Endothelial cell of umbilical vein (primary cell): ENCODE results near the gene CDK4. TPM values are rescaled to one million over a fixed set of nuclear protein-coding genes. Genes with fewer than 3 reads are reported as not detected.

Experiments
- BruUV-seq: library from RNA; stranded (reverse); fragments of 400-500 nt; replicated peaks from 2 replicates; lab custom pipeline; 2021; lab: Mats Ljungman, UMichigan
- CTCF ChIA-PET: fragments of 300-600, 350-600 bp; sonication (Branson Sonifier 250); formaldehyde crosslinking; loops from one replicate; lab custom pipeline; 2021; ENCODE audit warnings: antibody characterized with exemption, inconsistent platforms; lab: Charles Lee
- POLR2A ChIA-PET: fragments of 300-600, 350-600 bp; sonication (Branson Sonifier 250); formaldehyde crosslinking; loops from one replicate; lab custom pipeline; 2021; ENCODE audit warnings: antibody characterized with exemption, inconsistent platforms; lab: Charles Lee
- DNase-seq: peaks from one replicate; pipeline ENCODE4 v3.0.0-alpha.2; 2011; ENCODE audit warnings: low read depth, low spot score
- FAIRE-seq: peaks from 2 replicates; lab custom pipeline; 2011; peaks lifted over from hg19 to GRCh38; lab: Jason Lieb, UNC
- H2AFZ ChIP-seq: 2 replicates; pipeline ENCODE4 v1.6.0; 2012; ENCODE audit warnings: low read depth, low read length, control low read depth, inconsistent platforms
- H3K27ac ChIP-seq: 2 replicates; pipeline ENCODE4 v1.5.1; 2011; ENCODE audit warnings: low read depth, mild to moderate bottlenecking, control low read depth, low read length, moderate library complexity; ENCODE audit not compliant: insufficient read depth
- H3K27me3 ChIP-seq, 2 experiments: 2 replicates each; pipeline versions ENCODE4 v1.6.0 to v1.6.1; 2011; ENCODE audit warnings: low read length in 2 of 2, mixed read lengths in 1 of 2; ENCODE audit not compliant: control insufficient read depth in 2 of 2, insufficient read depth in 2 of 2
- H3K36me3 ChIP-seq, 2 experiments: 2 replicates in 1 of 2; 3 replicates in 1 of 2; pipeline ENCODE4 v1.5.1; 2011; ENCODE audit warnings: low read length in 2 of 2, mild to moderate bottlenecking in 1 of 2, moderate library complexity in 1 of 2; ENCODE audit not compliant: control insufficient read depth in 2 of 2, insufficient read depth in 2 of 2; ENCODE audit errors: extremely low read depth in 1 of 2
- H3K4me1 ChIP-seq: 3 replicates; pipeline ENCODE4 v1.5.1; 2011; ENCODE audit warnings: mild to moderate bottlenecking, low read length; ENCODE audit not compliant: control insufficient read depth, insufficient read depth; ENCODE audit errors: extremely low read depth
- H3K4me2 ChIP-seq: 2 replicates; pipeline ENCODE4 v1.6.1; 2011; ENCODE audit warnings: low read length, control low read depth, mixed read lengths; ENCODE audit not compliant: insufficient read depth
- H3K4me3 ChIP-seq, 3 experiments: fragments of 200-600 bp in 1 of 3; sonication (generic), shearing (Covaris generic) in 1 of 3; replicated peaks in 1 of 3; 2 replicates each; pipeline ENCODE4 v1.5.1; 2011 to 2016; ENCODE audit warnings: control low read depth in 3 of 3, low read length in 3 of 3, mild to moderate bottlenecking in 2 of 3, inconsistent platforms in 1 of 3, low read depth in 1 of 3, moderate library complexity in 1 of 3; ENCODE audit not compliant: insufficient read depth in 1 of 3
- H3K79me2 ChIP-seq: 2 replicates; pipeline ENCODE4 v1.6.0; 2012; ENCODE audit warnings: low read length, inconsistent platforms; ENCODE audit not compliant: control insufficient read depth, insufficient read depth
- H3K9ac ChIP-seq: replicated peaks from 2 replicates; pipeline ENCODE3; 2011; ENCODE audit warnings: low read length, control low read depth; ENCODE audit not compliant: insufficient read depth; ENCODE audit errors: extremely low read depth
- H3K9me1 ChIP-seq: replicated peaks from 3 replicates; pipeline ENCODE4 v1.6.0; 2011; ENCODE audit warnings: mild to moderate bottlenecking, low read length; ENCODE audit not compliant: control insufficient read depth, insufficient read depth; ENCODE audit errors: extremely low read depth
- H3K9me3 ChIP-seq: replicated peaks from 2 replicates; pipeline ENCODE4 v1.5.1; 2012; ENCODE audit warnings: low read length, inconsistent platforms; ENCODE audit not compliant: control insufficient read depth, insufficient read depth
- H4K20me1 ChIP-seq: replicated peaks from 2 replicates; pipeline ENCODE3; 2011; ENCODE audit warnings: mild to moderate bottlenecking, low read length; ENCODE audit not compliant: control insufficient read depth, insufficient read depth; ENCODE audit errors: extremely low read depth
- CTCF ChIP-seq, 2 donors: IDR thresholded peaks; 1 replicate in 1 of 2; 2 replicates in 1 of 2; pipeline ENCODE4 v1.5.1; 2011; ENCODE audit warnings: low read length in 2 of 2, mild to moderate bottlenecking in 2 of 2, moderate library complexity in 2 of 2, control low read depth in 1 of 2, inconsistent platforms in 1 of 2, low read depth in 1 of 2; ENCODE audit not compliant: insufficient read depth in 1 of 2; ENCODE audit errors: extremely low read depth in 1 of 2
- EZH2 ChIP-seq: IDR thresholded peaks from 2 replicates; pipeline ENCODE4 v1.6.1; 2012; ENCODE audit warnings: borderline replicate concordance, low read depth, mild to moderate bottlenecking, moderate library complexity, low read length, inconsistent platforms; ENCODE audit not compliant: severe bottlenecking
- FOS ChIP-seq: IDR thresholded peaks from 2 replicates; pipeline ENCODE4 v1.6.1; 2011; ENCODE audit warnings: mild to moderate bottlenecking, low read length, moderate library complexity, borderline replicate concordance; ENCODE audit not compliant: insufficient read depth
- GATA2 ChIP-seq: IDR thresholded peaks from 2 replicates; pipeline ENCODE4 v1.7.0; 2011; ENCODE audit warnings: low read depth, mild to moderate bottlenecking, moderate library complexity, mixed read lengths, low read length; ENCODE audit not compliant: insufficient read length, insufficient read depth
- MAX ChIP-seq: IDR thresholded peaks from 2 replicates; pipeline ENCODE4 v1.6.1; 2011; ENCODE audit not compliant: insufficient read depth, insufficient read length
- MYC ChIP-seq: IDR thresholded peaks from one replicate; pipeline ENCODE4 v1.6.1; 2011; ENCODE audit warnings: mild to moderate bottlenecking, low read depth, low read length
- POLR2A ChIP-seq: IDR thresholded peaks from 2 replicates; pipeline ENCODE4 v1.6.1; 2012; ENCODE audit warnings: low read depth, mild to moderate bottlenecking, control low read depth, low read length
- POLR2AphosphoS5 ChIP-seq: IDR thresholded peaks from 2 replicates; pipeline ENCODE4 v1.6.1; 2012; ENCODE audit warnings: low read depth, mild to moderate bottlenecking, control low read depth, low read length, moderate library complexity; ENCODE audit not compliant: insufficient read depth
- dilution Hi-C: fragments of 300-500 bp; cut with MboI; formaldehyde crosslinking; loops from one replicate; pipeline ENCODE4 v1.15.0; 2019; ENCODE audit warnings: low sequenced_read_pairs; ENCODE audit not compliant: extremely low pct_ligation_motif_present
- intact Hi-C: fragments of 100-400 bp; cut with micrococcal nuclease; formaldehyde crosslinking; loops from one replicate; pipeline ENCODE4 v1.10.0; 2022
- polyA plus RNA-seq, 4 experiments: library from polyadenylated mRNA; depleted of rRNA in 3 of 4; stranded (reverse) in 3 of 4; unstranded in 1 of 4; fragments of >200 nt; gene quantifications; 2 replicates each; pipeline versions ENCODE4 v1.2.1 to v1.2.3, GENCODE V29; 2011 to 2012; ENCODE audit warnings: missing spikeins in 1 of 4
- total RNA-seq: library from RNA; stranded (reverse); gene quantifications from 2 replicates; pipeline ENCODE4 v1.2.3, GENCODE V29; 2021

The CDK4 gene
- total and polyA plus RNA-seq, 2 donors (not counting 3 experiments of a cell fraction or from before 2014, with no cell fraction given) = 171 to 332 TPM

- TF ChIP-seq POLR2AphosphoS5 (no peak), FOS (no peak), GATA2 (no peak), CTCF (IDR thresholded peaks at IDR 0.05; ENCODE audit: extremely low read depth in 1 of 2, insufficient read depth in 1 of 2, low read depth in 1 of 2, low read length in 2 of 2) (no peak), MYC (no peak), EZH2 (no peak), MAX (no peak), POLR2A (no peak)
- intact Hi-C loops = no loop called here
- Histone ChIP-seq H2AFZ (no peak overlapping the region), H4K20me1 (no peaks in the 10 kb centered on the region), H3K36me3 (peaks cover 4 to 8% of the 10 kb centered on the region in 2 experiments), H3K27me3 (no peaks in the 10 kb centered on the region), H3K79me2 (no peaks in the 10 kb centered on the region), H3K4me3 (no peak overlapping the region), H3K4me2 (no peak overlapping the region), H3K9ac (no peak overlapping the region), H3K4me1 (no peaks in the 10 kb centered on the region), H3K9me1 (no peaks in the 10 kb centered on the region), H3K9me3 (no peaks in the 10 kb centered on the region), H3K27ac (no peak overlapping the region)
- FAIRE-seq (no peak), DNase-seq (no peak)
- BruUV-seq = no TSS peak
- dilution Hi-C loops = no loop called here
- CTCF ChIA-PET = interaction anchor here (1.9 kb wide), 1 partner anchor 117 kb away, joined by 5 read pairs; no protein-coding TSS in a partner anchor
- POLR2A ChIA-PET = no interaction called here
Measured at GRCh38 chr12:57700317-57700716, 51.8 kb downstream of the CDK4 start.
